Mammary epithelial cell (primary cell): Measurements from ENCODE around the gene FOXK1.

Experiments used
- EZH2 ChIP-seq: IDR thresholded peaks from 2 replicates; pipeline ENCODE4 v1.6.1; 2012; ENCODE audit warnings: low read length, inconsistent platforms, borderline replicate concordance
- TF ChIP-seq, protein P1 (sequence below), 2 donors: IDR thresholded peaks in 1 of 2; conservative IDR thresholded peaks in 1 of 2; 2 replicates each; pipeline ENCODE4 v1.5.1; 2011 to 2012; ENCODE audit warnings: inconsistent platforms in 2 of 2, low read length in 2 of 2, mild to moderate bottlenecking in 2 of 2, control low read depth in 1 of 2, low read depth in 1 of 2; ENCODE audit not compliant: insufficient read depth in 1 of 2; ENCODE audit errors: extremely low read depth in 1 of 2

GRCh38 chr7:4768597-4769569 is 86.8 kb downstream of the FOXK1 start:
- TF ChIP-seq, protein P1, sequence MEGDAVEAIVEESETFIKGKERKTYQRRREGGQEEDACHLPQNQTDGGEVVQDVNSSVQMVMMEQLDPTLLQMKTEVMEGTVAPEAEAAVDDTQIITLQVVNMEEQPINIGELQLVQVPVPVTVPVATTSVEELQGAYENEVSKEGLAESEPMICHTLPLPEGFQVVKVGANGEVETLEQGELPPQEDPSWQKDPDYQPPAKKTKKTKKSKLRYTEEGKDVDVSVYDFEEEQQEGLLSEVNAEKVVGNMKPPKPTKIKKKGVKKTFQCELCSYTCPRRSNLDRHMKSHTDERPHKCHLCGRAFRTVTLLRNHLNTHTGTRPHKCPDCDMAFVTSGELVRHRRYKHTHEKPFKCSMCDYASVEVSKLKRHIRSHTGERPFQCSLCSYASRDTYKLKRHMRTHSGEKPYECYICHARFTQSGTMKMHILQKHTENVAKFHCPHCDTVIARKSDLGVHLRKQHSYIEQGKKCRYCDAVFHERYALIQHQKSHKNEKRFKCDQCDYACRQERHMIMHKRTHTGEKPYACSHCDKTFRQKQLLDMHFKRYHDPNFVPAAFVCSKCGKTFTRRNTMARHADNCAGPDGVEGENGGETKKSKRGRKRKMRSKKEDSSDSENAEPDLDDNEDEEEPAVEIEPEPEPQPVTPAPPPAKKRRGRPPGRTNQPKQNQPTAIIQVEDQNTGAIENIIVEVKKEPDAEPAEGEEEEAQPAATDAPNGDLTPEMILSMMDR (conservative IDR thresholded peaks at IDR 0.05 in 1 of 2, IDR thresholded peaks at IDR 0.05 in 1 of 2; ENCODE audit: extremely low read depth in 1 of 2, insufficient read depth in 1 of 2, low read depth in 1 of 2, low read length in 2 of 2): no peak
- no peak for TF ChIP-seq EZH2
